Measurements from ENCODE around the gene ITGAX. TPM values are rescaled to one million over a fixed set of nuclear protein-coding genes. Genes with fewer than 3 reads are reported as not detected.

ITGAX gene
- total and polyA plus RNA-seq, 4 donors, result 38.1 to 148 (median 113) TPM

DNA sequence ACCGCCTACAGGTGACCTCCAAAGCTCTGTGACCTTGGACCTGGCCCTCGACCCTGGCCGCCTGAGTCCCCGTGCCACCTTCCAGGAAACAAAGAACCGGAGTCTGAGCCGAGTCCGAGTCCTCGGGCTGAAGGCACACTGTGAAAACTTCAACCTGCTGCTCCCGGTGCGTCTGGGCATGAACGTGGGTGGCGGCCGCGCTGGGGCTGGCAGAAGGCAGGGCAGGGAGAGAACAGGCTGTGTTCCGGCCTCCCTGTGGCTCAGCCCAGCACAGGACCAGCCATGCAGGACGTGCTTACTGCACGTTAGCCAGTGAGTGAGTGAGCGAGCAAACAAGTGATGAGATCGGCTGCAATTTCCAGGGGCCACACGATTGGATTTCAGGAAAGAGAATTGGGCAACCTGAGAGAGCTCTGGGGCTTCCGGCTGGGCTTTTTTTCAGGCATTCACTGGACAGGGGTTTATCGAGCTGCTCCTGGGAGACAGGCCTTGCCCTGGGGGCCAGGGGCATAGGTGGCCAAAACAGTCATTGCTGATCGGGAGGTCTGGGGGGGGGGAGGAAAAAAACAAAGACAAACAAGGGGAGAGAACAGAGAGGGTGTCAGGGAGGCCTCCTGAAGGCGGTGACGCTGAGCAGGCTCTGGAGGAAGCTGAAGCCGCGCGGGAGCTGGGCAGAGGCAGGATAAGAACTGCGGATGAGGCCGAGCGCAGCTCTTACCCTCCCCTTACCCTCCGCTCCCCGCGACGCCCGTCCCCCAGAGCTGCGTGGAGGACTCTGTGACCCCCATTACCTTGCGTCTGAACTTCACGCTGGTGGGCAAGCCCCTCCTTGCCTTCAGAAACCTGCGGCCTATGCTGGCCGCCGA is 16.9 kb downstream of the ITGAX start:
- no peak for DNase-seq
- WGBS, 2 donors, result 77 to 85% methylated on average over 42 of the region's 42 CpGs

DNA sequence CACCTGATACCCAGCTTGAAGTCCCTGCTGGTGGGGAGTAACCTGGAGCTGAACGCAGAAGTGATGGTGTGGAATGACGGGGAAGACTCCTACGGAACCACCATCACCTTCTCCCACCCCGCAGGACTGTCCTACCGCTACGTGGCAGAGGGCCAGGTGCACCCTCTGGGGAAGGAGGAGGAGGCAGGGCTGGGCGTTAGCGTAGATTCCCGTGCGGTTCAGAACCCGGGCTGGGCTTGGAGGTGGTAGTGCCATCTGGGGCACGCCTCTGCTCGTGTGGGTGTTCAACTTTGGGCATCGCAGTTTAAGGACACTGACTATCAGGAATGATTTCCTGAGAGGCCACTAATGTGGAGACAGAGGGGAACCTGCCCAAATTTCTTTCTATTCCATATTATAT is 18.3 kb downstream of the ITGAX start:
- DNase-seq, result no peak
- Histone ChIP-seq H3K4me3 (no peak overlapping the region), H3K4me1 (ENCODE audit: control insufficient read depth in 5 of 5, insufficient read depth in 5 of 5, low read length in 5 of 5) (no peaks in the 10 kb centered on the region), H3K9ac (ENCODE audit: insufficient read depth in 1 of 2, low read length in 2 of 2) (no peak overlapping the region), H3K36me3 (ENCODE audit: control insufficient read depth in 4 of 4, insufficient read depth in 4 of 4, low read length in 4 of 4) (peaks cover 0 to 5% (median 0%) of the 10 kb centered on the region in 4 donors), H3K27ac (ENCODE audit: low read depth in 1 of 2, low read length in 1 of 2) (no peak overlapping the region), H3K27me3 (ENCODE audit: control insufficient read depth in 3 of 3, insufficient read depth in 3 of 3, low read length in 2 of 3) (no peaks in the 10 kb centered on the region), H3K9me3 (ENCODE audit: control insufficient read depth in 4 of 4, insufficient read depth in 3 of 4, low read length in 3 of 4) (peaks cover 0 to 12% (median 1%) of the 10 kb centered on the region in 4 donors)
- no peak for ATAC-seq (ENCODE audit: insufficient read depth, low FRiP score)
- WGBS, 2 donors, result 82 to 93% methylated on average over 14 of the region's 14 CpGs
- TF ChIP-seq, protein P1, sequence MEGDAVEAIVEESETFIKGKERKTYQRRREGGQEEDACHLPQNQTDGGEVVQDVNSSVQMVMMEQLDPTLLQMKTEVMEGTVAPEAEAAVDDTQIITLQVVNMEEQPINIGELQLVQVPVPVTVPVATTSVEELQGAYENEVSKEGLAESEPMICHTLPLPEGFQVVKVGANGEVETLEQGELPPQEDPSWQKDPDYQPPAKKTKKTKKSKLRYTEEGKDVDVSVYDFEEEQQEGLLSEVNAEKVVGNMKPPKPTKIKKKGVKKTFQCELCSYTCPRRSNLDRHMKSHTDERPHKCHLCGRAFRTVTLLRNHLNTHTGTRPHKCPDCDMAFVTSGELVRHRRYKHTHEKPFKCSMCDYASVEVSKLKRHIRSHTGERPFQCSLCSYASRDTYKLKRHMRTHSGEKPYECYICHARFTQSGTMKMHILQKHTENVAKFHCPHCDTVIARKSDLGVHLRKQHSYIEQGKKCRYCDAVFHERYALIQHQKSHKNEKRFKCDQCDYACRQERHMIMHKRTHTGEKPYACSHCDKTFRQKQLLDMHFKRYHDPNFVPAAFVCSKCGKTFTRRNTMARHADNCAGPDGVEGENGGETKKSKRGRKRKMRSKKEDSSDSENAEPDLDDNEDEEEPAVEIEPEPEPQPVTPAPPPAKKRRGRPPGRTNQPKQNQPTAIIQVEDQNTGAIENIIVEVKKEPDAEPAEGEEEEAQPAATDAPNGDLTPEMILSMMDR (IDR thresholded peaks at IDR 0.05; ENCODE audit: control extremely low read depth, extremely low read depth), result no peak

More for the DNA sequence above, 16.9 kb downstream of the ITGAX start:
- Histone ChIP-seq H3K9me3 (ENCODE audit: control insufficient read depth in 4 of 4, insufficient read depth in 3 of 4, low read length in 3 of 4) (peaks cover 0 to 11% (median 1%) of the 10 kb centered on the region in 4 donors), H3K4me3 (no peak overlapping the region), H3K4me1 (ENCODE audit: control insufficient read depth in 5 of 5, insufficient read depth in 5 of 5, low read length in 5 of 5) (no peaks in the 10 kb centered on the region), H3K36me3 (ENCODE audit: control insufficient read depth in 4 of 4, insufficient read depth in 4 of 4, low read length in 4 of 4) (no peaks in the 10 kb centered on the region), H3K27ac (ENCODE audit: low read depth in 1 of 2, low read length in 1 of 2) (no peak overlapping the region), H3K9ac (ENCODE audit: insufficient read depth in 1 of 2, low read length in 2 of 2) (no peak overlapping the region), H3K27me3 (ENCODE audit: control insufficient read depth in 3 of 3, insufficient read depth in 3 of 3, low read length in 2 of 3) (no peaks in the 10 kb centered on the region)
- TF ChIP-seq, protein P1 (IDR thresholded peaks at IDR 0.05; ENCODE audit: control extremely low read depth, extremely low read depth), result no peak
- ATAC-seq (ENCODE audit: insufficient read depth, low FRiP score), result no peak

DNA sequence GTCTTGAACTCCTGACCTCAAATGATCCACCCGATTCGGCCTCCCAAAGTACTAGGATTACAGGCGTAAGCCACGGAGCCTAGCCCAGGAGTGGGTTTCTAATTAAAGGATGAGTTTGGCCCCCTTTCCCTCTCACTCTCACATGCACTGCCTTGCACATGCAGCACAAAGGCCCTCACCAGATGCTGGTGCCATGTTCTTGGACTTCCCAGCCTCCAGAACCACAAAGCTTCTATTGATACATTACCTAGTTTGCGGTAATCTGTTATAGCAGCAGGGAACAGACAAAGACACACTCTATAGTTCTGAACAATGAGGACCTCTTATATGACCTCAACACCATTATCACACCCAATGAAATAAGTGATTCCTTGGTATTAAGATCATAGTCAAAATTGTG is 20.3 kb downstream of the ITGAX start:
- no peak overlapping the region for H3K4me3 ChIP-seq
- H3K27me3 ChIP-seq (ENCODE audit: control insufficient read depth in 3 of 3, insufficient read depth in 3 of 3, low read length in 2 of 3), result no peaks in the 10 kb centered on the region
- no peak for ATAC-seq (ENCODE audit: insufficient read depth, low FRiP score)
- H3K4me1 ChIP-seq (ENCODE audit: control insufficient read depth in 5 of 5, insufficient read depth in 5 of 5, low read length in 5 of 5), result no peaks in the 10 kb centered on the region
- no peak for DNase-seq
- H3K27ac ChIP-seq (ENCODE audit: low read depth in 1 of 2, low read length in 1 of 2), result no peak overlapping the region
- H3K36me3 ChIP-seq (ENCODE audit: control insufficient read depth in 4 of 4, insufficient read depth in 4 of 4, low read length in 4 of 4), result peaks cover 0 to 7% (median 0%) of the 10 kb centered on the region in 4 donors
- H3K9me3 ChIP-seq (ENCODE audit: control insufficient read depth in 4 of 4, insufficient read depth in 3 of 4, low read length in 3 of 4), result peaks cover 0 to 12% (median 1%) of the 10 kb centered on the region in 4 donors
- no peak overlapping the region for H3K9ac ChIP-seq (ENCODE audit: insufficient read depth in 1 of 2, low read length in 2 of 2)
- WGBS, 2 donors, result 97% methylated on average over 5 of the region's 5 CpGs
- TF ChIP-seq, protein P1 (IDR thresholded peaks at IDR 0.05; ENCODE audit: control extremely low read depth, extremely low read depth), result no peak
